GM10847 (cell line): ENCODE results near the gene AFF1.

Source experiments
- POLR2A ChIP-seq: IDR thresholded peaks from 2 replicates; pipeline ENCODE4 v1.6.1; 2011; ENCODE audit not compliant: insufficient read length; ENCODE audit errors: extremely low read depth

Gene AFF1

DNA sequence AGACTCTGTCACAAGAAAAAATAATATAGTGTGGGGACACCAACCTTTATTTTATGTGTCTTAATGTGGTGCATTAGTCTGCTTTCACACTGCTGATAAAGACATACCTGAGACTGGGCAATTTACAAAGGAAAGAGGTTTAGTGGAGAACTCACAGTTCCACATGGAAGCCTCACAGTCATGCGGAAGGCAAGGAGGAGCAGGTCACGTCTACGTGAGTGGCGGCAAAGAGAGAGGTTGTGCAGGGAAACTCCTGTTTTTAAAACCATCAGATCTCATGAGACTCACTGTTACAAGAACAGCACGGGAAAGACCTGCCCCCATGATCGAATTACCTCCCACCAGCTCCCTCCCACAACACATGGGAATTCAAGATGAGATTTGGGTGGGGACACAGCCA lies 130.2 kb downstream of the AFF1 start:
- no peak for TF ChIP-seq POLR2A

DNA sequence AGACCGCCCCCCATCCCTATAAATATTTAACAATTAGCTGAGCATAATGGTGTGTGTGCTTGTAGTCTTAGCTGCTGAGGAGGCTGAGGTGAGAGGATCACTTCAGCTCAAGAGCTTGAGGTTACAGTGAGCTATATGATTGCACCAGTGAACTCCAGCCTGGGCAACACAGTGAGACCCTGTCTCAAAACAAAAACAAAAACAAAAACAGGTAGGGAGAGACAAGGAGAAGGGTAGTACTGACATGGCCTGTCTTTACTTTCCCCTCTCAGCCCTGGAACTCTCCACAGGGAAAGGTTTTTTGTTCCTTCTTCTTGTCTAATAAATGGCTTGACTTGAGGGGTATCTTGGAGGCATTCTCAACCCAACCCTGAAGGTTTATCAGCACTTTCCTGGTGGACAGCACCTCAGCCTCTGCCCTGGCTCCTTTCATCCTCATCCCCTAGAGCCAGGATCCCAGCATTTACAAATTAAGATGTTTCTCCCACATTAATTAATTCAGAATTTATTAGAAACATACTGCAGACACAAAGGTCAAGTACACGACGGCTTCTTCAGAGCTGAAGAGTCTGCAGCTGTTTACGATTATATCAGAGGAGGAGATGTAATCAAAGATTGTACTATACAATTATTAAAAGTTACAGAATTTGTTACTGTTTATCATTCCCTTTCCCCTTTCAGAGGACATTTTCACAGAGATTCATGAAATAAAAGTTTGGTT lies 131.8 kb downstream of the AFF1 start:
- no peak for TF ChIP-seq POLR2A

- TF ChIP-seq POLR2A: no peak
These were observed 132.5 kb downstream of the AFF1 start for GRCh38 chr4:87067124-87067885.

DNA sequence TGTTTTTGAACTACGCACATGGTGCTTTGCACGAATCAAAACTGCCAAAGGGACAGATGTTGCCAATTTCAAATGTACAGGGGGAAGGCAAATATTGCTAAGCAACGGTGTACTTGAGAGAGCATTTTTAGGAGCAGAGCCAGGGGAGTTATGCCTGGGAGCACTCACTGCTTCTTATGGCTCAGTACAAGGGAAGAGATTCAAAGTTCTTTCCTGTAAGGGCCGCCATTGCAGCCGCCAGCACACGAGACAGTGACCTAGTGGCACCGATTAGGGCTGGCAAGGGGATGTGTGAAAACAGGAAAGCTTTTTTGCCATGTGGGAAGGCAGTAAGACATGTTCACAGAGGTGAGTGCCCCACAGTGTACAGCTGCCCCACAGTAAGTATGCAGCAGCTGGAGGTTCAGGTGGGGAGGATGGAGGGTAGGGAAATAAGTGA lies 133.8 kb downstream of the AFF1 start:
- TF ChIP-seq POLR2A: no peak

DNA sequence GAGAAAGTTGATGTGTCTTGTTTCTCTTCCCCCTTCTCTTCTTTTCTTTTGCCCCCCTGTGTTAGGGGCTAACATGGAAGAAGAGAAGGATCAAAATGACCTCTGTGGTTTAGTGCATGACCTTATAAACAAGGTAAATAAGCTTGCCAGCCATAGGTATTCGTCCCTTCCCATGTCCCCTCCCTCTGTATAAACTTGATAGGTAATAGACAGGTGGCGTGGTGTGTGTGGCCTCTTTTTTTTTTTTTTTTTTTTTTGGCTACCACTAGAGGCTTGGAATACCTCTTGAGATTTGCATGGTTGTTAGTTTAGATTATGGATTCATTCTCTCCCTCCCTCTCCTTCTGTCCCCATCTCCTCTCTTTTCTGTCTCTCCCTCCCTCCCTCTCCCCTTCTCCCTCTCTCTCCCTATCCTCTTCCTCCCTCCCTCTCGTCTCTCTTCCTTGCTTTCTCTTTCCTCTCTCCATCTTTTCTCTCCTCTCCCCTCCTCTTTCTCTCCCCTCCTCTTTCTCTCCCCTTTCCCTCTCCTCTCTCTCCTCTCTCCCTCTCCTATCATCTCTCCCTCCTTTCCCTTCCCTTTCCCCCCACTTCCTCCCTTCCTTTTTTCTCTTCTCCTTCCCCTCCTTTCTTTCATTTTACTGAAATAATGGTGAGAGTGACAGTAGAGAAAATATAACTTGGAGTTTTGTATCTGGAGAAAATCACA lies 134.4 kb downstream of the AFF1 start:
- no peak for TF ChIP-seq POLR2A

DNA sequence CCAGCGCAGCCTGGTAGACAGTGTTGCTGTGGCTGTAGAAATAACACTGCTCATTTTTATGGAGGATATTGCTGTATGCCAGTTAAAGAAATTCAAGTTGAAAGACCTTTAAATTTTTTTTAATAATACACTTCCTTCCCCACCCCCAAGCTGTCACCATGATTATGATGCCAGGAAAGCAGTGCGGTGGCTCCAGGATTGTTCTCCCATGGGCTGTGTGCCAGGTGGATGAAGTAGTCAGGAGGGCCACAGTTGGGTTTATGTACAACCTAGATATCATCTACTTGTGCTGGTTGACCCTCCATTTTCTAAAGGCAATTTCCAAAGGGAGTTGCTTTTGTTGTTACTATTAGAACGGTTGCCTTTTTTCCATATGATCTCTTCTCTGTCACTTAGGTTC lies 136.6 kb downstream of the AFF1 start:
- TF ChIP-seq POLR2A: no peak

- TF ChIP-seq POLR2A: no peak
These were observed 138.6 kb downstream of the AFF1 start for GRCh38 chr4:87073199-87074120.

GRCh38 chr4:87074121-87074488 lies 139.3 kb downstream of the AFF1 start:
- no peak for TF ChIP-seq POLR2A

- no peak for TF ChIP-seq POLR2A
These were observed 141.1 kb downstream of the AFF1 start for GRCh38 chr4:87075876-87076275.

GRCh38 chr4:87076690-87077358 lies 142.0 kb downstream of the AFF1 start:
- no peak for TF ChIP-seq POLR2A

- no peak for TF ChIP-seq POLR2A
These were observed 143.2 kb downstream of the AFF1 start for GRCh38 chr4:87077914-87078585.

DNA sequence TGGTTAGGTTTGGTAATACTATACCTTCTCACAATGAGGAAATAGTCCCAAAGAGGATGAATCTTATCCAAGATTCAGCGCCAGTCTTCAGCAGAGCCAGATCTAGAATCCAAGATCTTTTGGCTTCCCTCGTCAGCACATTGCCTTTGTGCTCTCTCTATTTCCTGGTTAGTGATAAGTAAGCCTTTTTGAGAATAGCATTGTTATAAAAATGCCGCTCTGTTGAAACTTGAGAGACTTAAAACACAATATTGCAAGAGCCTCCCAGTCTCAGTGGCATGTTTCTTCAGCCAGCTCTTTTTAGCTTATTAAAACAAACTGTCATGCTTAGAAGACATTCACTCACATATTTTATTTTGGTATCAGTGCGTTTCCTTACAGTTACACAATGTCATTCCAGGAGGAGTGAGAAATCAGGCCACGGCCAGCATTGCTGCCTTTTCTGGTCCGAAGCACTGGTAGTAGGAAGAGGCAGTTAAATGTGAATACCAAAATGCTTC lies 144.2 kb downstream of the AFF1 start:
- TF ChIP-seq POLR2A: no peak

DNA sequence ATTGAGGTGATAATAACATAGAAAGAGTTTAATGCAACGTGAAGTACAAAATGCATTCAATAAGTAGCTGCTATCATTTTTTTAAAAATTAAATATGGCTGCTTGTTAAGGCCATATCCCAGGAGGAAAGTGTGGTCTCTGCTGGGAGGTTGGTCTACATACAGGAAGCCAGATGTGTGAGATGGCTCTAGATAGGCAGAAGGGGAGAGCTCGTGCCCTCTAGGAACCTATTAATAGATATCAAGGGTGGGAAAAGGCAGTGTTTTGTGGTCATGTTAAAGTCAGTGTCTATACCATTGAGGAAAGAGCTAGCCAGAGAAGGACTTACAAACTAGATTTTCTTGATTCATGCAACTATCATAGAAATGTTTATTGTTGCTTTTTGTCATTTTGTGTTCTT lies 145.2 kb downstream of the AFF1 start:
- TF ChIP-seq POLR2A: no peak

GRCh38 chr4:87080462-87080861 lies 145.7 kb downstream of the AFF1 start:
- TF ChIP-seq POLR2A: no peak
